IMR-90 (cell line): ENCODE measurements around the gene SCN8A. TPM values are rescaled to one million over a fixed set of nuclear protein-coding genes. Genes with fewer than 3 reads are reported as not detected.

Experiments
- ATAC-seq: fragments of 200-7000 bp; cut with Tn5 transposase; 2 replicates; pipeline ENCODE4 v1.9.1; 2020; ENCODE audit warnings: low read depth, mild to moderate bottlenecking, moderate library complexity
- BruUV-seq: library from RNA; stranded (reverse); fragments of 400-500 nt; replicated peaks from 2 replicates; lab custom pipeline; 2021; lab: Mats Ljungman, UMichigan
- CTCF ChIA-PET: fragments of 300-600 bp; formaldehyde crosslinking; extraction: SDS; loops from one replicate; lab custom pipeline; 2021; ENCODE audit warnings: antibody characterized with exemption; lab: Yijun Ruan, JAX
- POLR2A ChIA-PET: fragments of 300-600 bp; sonication (Branson Sonifier 250); formaldehyde crosslinking; loops from one replicate; lab custom pipeline; 2022; ENCODE audit warnings: antibody characterized with exemption; ENCODE audit not compliant: unreplicated experiment; lab: Charles Lee
- DNase-seq: peaks from one replicate; pipeline ENCODE4 v3.0.0; 2013
- H2AFZ ChIP-seq: replicated peaks from 2 replicates; pipeline ENCODE3; 2013; ENCODE audit warnings: low read length, mild to moderate bottlenecking; ENCODE audit not compliant: poor library complexity
- H2AK5ac ChIP-seq: 2 replicates; pipeline ENCODE4 v1.6.1; 2013; ENCODE audit warnings: low read depth, low read length, inconsistent platforms
- H2AK9ac ChIP-seq: replicated peaks from 2 replicates; pipeline ENCODE3; 2013; ENCODE audit warnings: mild to moderate bottlenecking, low read depth, low read length, moderate library complexity; ENCODE audit not compliant: poor library complexity
- H2BK120ac ChIP-seq: 2 replicates; pipeline ENCODE4 v1.6.1; 2013; ENCODE audit warnings: low read depth, low read length, inconsistent platforms
- H2BK15ac ChIP-seq: 3 replicates; pipeline ENCODE4 v1.6.1; 2013; ENCODE audit warnings: low read depth, low read length, inconsistent platforms
- H2BK20ac ChIP-seq: 2 replicates; pipeline ENCODE4 v1.6.1; 2013; ENCODE audit warnings: low read depth, mild to moderate bottlenecking, inconsistent platforms, low read length, moderate library complexity
- H2BK5ac ChIP-seq: 2 replicates; pipeline ENCODE4 v1.6.1; 2013; ENCODE audit warnings: mild to moderate bottlenecking, low read depth, low read length, inconsistent platforms; ENCODE audit not compliant: poor library complexity, severe bottlenecking
- H3K14ac ChIP-seq: replicated peaks from 2 replicates; pipeline ENCODE4 v1.6.1; 2013; ENCODE audit warnings: low read depth, low read length, inconsistent platforms
- H3K18ac ChIP-seq: 2 replicates; pipeline ENCODE4 v1.6.1; 2013; ENCODE audit warnings: low read depth, low read length, control low read depth
- H3K23ac ChIP-seq: 2 replicates; pipeline ENCODE4 v1.6.1; 2013; ENCODE audit warnings: low read depth, low read length, inconsistent platforms
- H3K27ac ChIP-seq: 2 replicates; pipeline ENCODE4 v1.5.1; 2013; ENCODE audit warnings: mild to moderate bottlenecking, control low read depth, low read length; ENCODE audit not compliant: insufficient read depth
- H3K27me3 ChIP-seq: 2 replicates; pipeline ENCODE4 v1.6.1; 2013; ENCODE audit warnings: low read length; ENCODE audit not compliant: control insufficient read depth, insufficient read depth
- H3K36me3 ChIP-seq: 2 replicates; pipeline ENCODE4 v1.6.1; 2013; ENCODE audit warnings: low read length, mixed read lengths; ENCODE audit not compliant: control insufficient read depth, insufficient read depth
- H3K4ac ChIP-seq: 2 replicates; pipeline ENCODE4 v1.6.1; 2013; ENCODE audit warnings: low read depth, low read length, inconsistent platforms
- H3K4me1 ChIP-seq: 2 replicates; pipeline ENCODE4 v1.6.1; 2013; ENCODE audit warnings: low read length, mixed read lengths; ENCODE audit not compliant: control insufficient read depth, insufficient read depth
- H3K4me2 ChIP-seq: 2 replicates; pipeline ENCODE4 v1.6.1; 2013; ENCODE audit warnings: low read depth, mild to moderate bottlenecking, control low read depth, low read length, moderate library complexity
- H3K4me3 ChIP-seq: 2 replicates; pipeline ENCODE4 v1.5.1; 2013; ENCODE audit warnings: low read depth, mild to moderate bottlenecking, control low read depth, low read length, moderate library complexity; ENCODE audit not compliant: insufficient read depth
- H3K56ac ChIP-seq: 2 replicates; pipeline ENCODE4 v1.6.1; 2013; ENCODE audit warnings: low read length, inconsistent platforms; ENCODE audit not compliant: insufficient read depth; ENCODE audit errors: extremely low read depth
- H3K79me1 ChIP-seq, 2 experiments: 2 replicates each; pipeline ENCODE4 v1.6.1; 2013; ENCODE audit warnings: low read length in 2 of 2, inconsistent platforms in 1 of 2, low read depth in 1 of 2
- H3K9ac ChIP-seq: 2 replicates; pipeline ENCODE4 v1.6.1; 2013; ENCODE audit warnings: low read depth, low read length, control low read depth
- H3K9me1 ChIP-seq: 2 replicates; pipeline ENCODE4 v1.6.1; 2013; ENCODE audit warnings: low read length, inconsistent platforms; ENCODE audit not compliant: insufficient read depth
- H3K9me3 ChIP-seq: 2 replicates; pipeline ENCODE4 v1.6.1; 2013; ENCODE audit warnings: low read length; ENCODE audit not compliant: control insufficient read depth, insufficient read depth
- H4K20me1 ChIP-seq: 2 replicates; pipeline ENCODE4 v1.6.1; 2013; ENCODE audit warnings: low read length, inconsistent platforms; ENCODE audit not compliant: insufficient read depth
- H4K5ac ChIP-seq: 2 replicates; pipeline ENCODE4 v1.6.1; 2013; ENCODE audit warnings: mild to moderate bottlenecking, low read depth, low read length, control low read depth
- H4K8ac ChIP-seq, 2 experiments: 2 replicates each; pipeline ENCODE4 v1.6.1; 2013; ENCODE audit warnings: low read depth in 2 of 2, low read length in 2 of 2, control low read depth in 1 of 2, inconsistent platforms in 1 of 2
- H4K91ac ChIP-seq: 2 replicates; pipeline ENCODE4 v1.6.1; 2013; ENCODE audit warnings: low read depth, low read length, inconsistent platforms; ENCODE audit not compliant: insufficient read depth
- CHD1 ChIP-seq: IDR thresholded peaks from 2 replicates; pipeline ENCODE4 v1.6.1; 2012; ENCODE audit warnings: low read depth, low read length, improper control_type of control experiment
- NFE2L2 ChIP-seq: fragments of 150-350 bp; IDR thresholded peaks from 2 replicates; pipeline ENCODE4 v1.6.1; 2016; ENCODE audit warnings: low read depth, mild to moderate bottlenecking, low read length
- RAD21 ChIP-seq: IDR thresholded peaks from 2 replicates; pipeline ENCODE4 v1.6.1; 2012; ENCODE audit warnings: low read length, improper control_type of control experiment
- RFX5 ChIP-seq: IDR thresholded peaks from 2 replicates; pipeline ENCODE4 v1.8.0; 2012; ENCODE audit warnings: low read depth, mild to moderate bottlenecking, low read length, moderate library complexity
- SMC3 ChIP-seq: fragments of 150-350 bp; IDR thresholded peaks from 2 replicates; pipeline ENCODE4 v1.6.1; 2016; ENCODE audit warnings: low read depth, mild to moderate bottlenecking, antibody characterized with exemption, low read length, moderate library complexity
- WGBS, 2 experiments: methylation state at CpG; one replicate each; pipeline versions ENCODE4 v1.1.5 to v1.1.7; 2013; ENCODE audit warnings: missing lambda C conversion rate in 2 of 2; ENCODE audit not compliant: insufficient read length in 1 of 2; ENCODE audit errors: extremely low coverage in 2 of 2; 5-methylcytosine and 5-hydroxymethylcytosine counted together
- dilution Hi-C: fragments of 300-500 bp; cut with HindIII; formaldehyde crosslinking; loops from one replicate; pipeline ENCODE4 v1.14.3; 2018; ENCODE audit warnings: low sequenced_read_pairs; ENCODE audit not compliant: unreplicated experiment
- in situ Hi-C: fragments of 300-500 bp; cut with MboI; formaldehyde crosslinking; loops from 3 replicates; pipeline ENCODE4 v1.14.3; 2019; ENCODE audit warnings: low sequenced_read_pairs, inconsistent platforms, mixed read lengths
- intact Hi-C: fragments of 100-400 bp; cut with micrococcal nuclease; formaldehyde crosslinking; loops from 2 replicates; pipeline ENCODE4 v1.10.0; 2022
- polyA plus RNA-seq, 3 experiments: library from polyadenylated mRNA; depleted of rRNA; stranded (reverse); fragments of >200 nt; gene quantifications; 2 replicates each; pipeline ENCODE4 v1.2.3, GENCODE V29; 2012; ENCODE audit warnings: low replicate concordance in 1 of 3
- total RNA-seq: library from RNA; depleted of rRNA; stranded (reverse); fragments of >200 nt; gene quantifications from 2 replicates; pipeline ENCODE4 v1.2.3, GENCODE V29; 2012
- TF ChIP-seq, protein P1 (sequence below): fragments of 150-350 bp; IDR thresholded peaks from 2 replicates; pipeline ENCODE4 v1.6.1; 2016; ENCODE audit warnings: low read depth, mild to moderate bottlenecking, low read length, moderate library complexity, borderline replicate concordance

SCN8A gene
- total and polyA plus RNA-seq, 2 of the 4 experiments (the other 2 are of a cell fraction): 6.9 to 19.7 TPM

DNA sequence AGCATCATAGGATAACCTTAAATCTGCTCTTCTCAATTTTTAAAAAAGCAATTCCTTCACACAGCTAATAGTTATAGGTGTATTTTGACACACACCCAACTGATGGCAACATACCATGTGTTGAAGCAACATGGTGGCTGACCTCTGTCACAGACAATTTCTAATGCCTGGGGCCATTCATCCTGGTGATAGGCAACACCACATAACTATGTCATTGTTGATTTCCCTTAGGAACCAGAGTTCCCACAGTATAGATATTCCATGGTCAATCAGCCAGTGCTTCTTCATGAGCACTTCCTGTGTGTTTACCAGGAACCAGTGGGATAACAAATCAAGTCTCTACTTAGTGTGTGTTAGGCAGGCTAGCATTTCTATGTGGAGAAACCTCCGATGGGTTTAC is 169.2 kb downstream of the SCN8A start:
- Histone ChIP-seq H3K9me1 (peaks cover 2% of the 10 kb centered on the region; the same call in 1 of the 2 replicates), H3K18ac (no peak overlapping the region)
- BruUV-seq: no TSS peak

More for the DNA sequence above, 169.2 kb downstream of the SCN8A start:
- intact Hi-C loops (no loop called here), in situ Hi-C loops (no loop called here), dilution Hi-C loops (no loop called here)
- no peak overlapping the region for H3K4me2 ChIP-seq
- DNase-seq (no peak), ATAC-seq (no peak)
- no peak overlapping the region for H2BK20ac ChIP-seq
- H4K91ac ChIP-seq: no peak overlapping the region
- H3K14ac ChIP-seq: no peak overlapping the region
- no peak overlapping the region for H2AK5ac ChIP-seq
- no peaks in the 10 kb centered on the region for H3K27me3 ChIP-seq
- H2BK15ac ChIP-seq: no peak overlapping the region
- H2AFZ ChIP-seq: no peak overlapping the region
- H2BK5ac ChIP-seq: no peak overlapping the region
- H3K23ac ChIP-seq: no peak overlapping the region
- H3K9me3 ChIP-seq: no peaks in the 10 kb centered on the region
- no peak overlapping the region for H3K27ac ChIP-seq
- H3K4me3 ChIP-seq: no peak overlapping the region
- CTCF ChIA-PET: no interaction called here
- H4K5ac ChIP-seq: no peak overlapping the region
- H2AK9ac ChIP-seq: no peak overlapping the region
- H3K36me3 ChIP-seq: no peaks in the 10 kb centered on the region
- H2BK120ac ChIP-seq: no peak overlapping the region
- H3K4ac ChIP-seq: no peak overlapping the region
- no peak overlapping the region; a peak in 1 of 4 replicates for H4K8ac ChIP-seq
- no peak overlapping the region for H3K9ac ChIP-seq
- POLR2A ChIA-PET: no interaction called here
- no peaks in the 10 kb centered on the region; the same call in 1 of the 2 replicates for H3K4me1 ChIP-seq
- no peaks in the 10 kb centered on the region; a peak in 1 of 4 replicates for H3K79me1 ChIP-seq
- TF ChIP-seq NFE2L2 (no peak), RAD21 (no peak), CHD1 (no peak), SMC3 (no peak), RFX5 (no peak)
- TF ChIP-seq, protein P1, sequence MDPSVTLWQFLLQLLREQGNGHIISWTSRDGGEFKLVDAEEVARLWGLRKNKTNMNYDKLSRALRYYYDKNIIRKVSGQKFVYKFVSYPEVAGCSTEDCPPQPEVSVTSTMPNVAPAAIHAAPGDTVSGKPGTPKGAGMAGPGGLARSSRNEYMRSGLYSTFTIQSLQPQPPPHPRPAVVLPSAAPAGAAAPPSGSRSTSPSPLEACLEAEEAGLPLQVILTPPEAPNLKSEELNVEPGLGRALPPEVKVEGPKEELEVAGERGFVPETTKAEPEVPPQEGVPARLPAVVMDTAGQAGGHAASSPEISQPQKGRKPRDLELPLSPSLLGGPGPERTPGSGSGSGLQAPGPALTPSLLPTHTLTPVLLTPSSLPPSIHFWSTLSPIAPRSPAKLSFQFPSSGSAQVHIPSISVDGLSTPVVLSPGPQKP: no peak
- H4K20me1 ChIP-seq: no peaks in the 10 kb centered on the region
- no CpG with 5 or more reads among the region's 1 CpG for WGBS, 2 experiments
- H3K56ac ChIP-seq: no peak overlapping the region
